Upper lobe of left lung (tissue), 4 donors: Measurements from ENCODE around the gene P2RX1.

Source experiments
- CTCF ChIP-seq, 6 experiments: fragments of 450-650 bp in 4 of 6; fragments of 200-600 bp in 2 of 6; sonication (generic) in 2 of 6; IDR thresholded peaks; one replicate each; pipeline ENCODE4 v1.5.1; 2016 to 2019; ENCODE audit warnings: antibody characterized with exemption in 6 of 6
- EP300 ChIP-seq, 4 donors: sonication (generic); formaldehyde crosslinking; IDR thresholded peaks; one replicate each; pipeline ENCODE4 v1.5.1; 2017; ENCODE audit warnings: antibody characterized with exemption in 4 of 4, control low read depth in 2 of 4
- POLR2A ChIP-seq, 4 donors: fragments of 450-650 bp; IDR thresholded peaks; one replicate each; pipeline ENCODE4 v1.5.1; 2016 to 2017; ENCODE audit warnings: antibody characterized with exemption in 4 of 4, mild to moderate bottlenecking in 2 of 4

GRCh38 chr17:3954086-3954485 lies 37.8 kb upstream of the P2RX1 start:
- TF ChIP-seq CTCF (IDR thresholded peaks at IDR 0.05) (no peak), POLR2A (IDR thresholded peaks at IDR 0.05) (no peak), EP300 (IDR thresholded peaks at IDR 0.05) (no peak)
